ENCODE measurements around the gene USP49. TPM values are rescaled to one million over a fixed set of nuclear protein-coding genes. Genes with fewer than 3 reads are reported as not detected.

Gene USP49
- total and polyA plus RNA-seq, 2 donors, result 1.1 to 3.0 TPM

GRCh38 chr6:41939176-41939847 is 44.1 kb upstream of the USP49 start:
- WGBS, result 7% methylated on average over 11 of the region's 11 CpGs
- no peaks in the 10 kb centered on the region for H3K9me3 ChIP-seq (ENCODE audit: control insufficient read depth in 2 of 2, insufficient read depth in 1 of 2, low read length in 1 of 2)

GRCh38 chr6:41938590-41939175 is 43.5 kb upstream of the USP49 start:
- H3K36me3 ChIP-seq (ENCODE audit: control insufficient read depth in 2 of 2, insufficient read depth in 2 of 2, low read length in 1 of 2), result peaks cover 64 to 68% of the 10 kb centered on the region in 2 donors
- no peaks in the 10 kb centered on the region for H3K9me3 ChIP-seq (ENCODE audit: control insufficient read depth in 2 of 2, insufficient read depth in 1 of 2, low read length in 1 of 2)
- peak overlapping the region; percentile 62 to 93 for H3K27ac ChIP-seq (ENCODE audit: low read depth in 1 of 2, low read length in 1 of 2)
- H3K27me3 ChIP-seq (ENCODE audit: control insufficient read depth in 2 of 2, insufficient read depth in 1 of 2, low read length in 1 of 2), result no peaks in the 10 kb centered on the region
- peak in 1 of 9 donors; percentile 29 for DNase-seq (ENCODE audit: low read depth in 6 of 9, low spot score in 9 of 9)
- H3K4me3 ChIP-seq (ENCODE audit: low read length in 2 of 2), result peak overlapping the region; percentile 62 to 99
- H3K4me1 ChIP-seq (ENCODE audit: control insufficient read depth in 2 of 2, insufficient read depth in 2 of 2, low read length in 2 of 2), result peaks cover 54 to 74% of the 10 kb centered on the region in 2 donors
- WGBS, result 37% methylated on average over 5 of the region's 5 CpGs

More at GRCh38 chr6:41939176-41939847, 44.1 kb upstream of the USP49 start:
- peak in 3 of 9 donors; percentile 32 to 60 (median 38) for DNase-seq (ENCODE audit: low read depth in 6 of 9, low spot score in 9 of 9)
- H3K27me3 ChIP-seq (ENCODE audit: control insufficient read depth in 2 of 2, insufficient read depth in 1 of 2, low read length in 1 of 2), result no peaks in the 10 kb centered on the region
- peak overlapping the region; percentile 78 to 93 for H3K27ac ChIP-seq (ENCODE audit: low read depth in 1 of 2, low read length in 1 of 2)
- peak overlapping the region; percentile 62 to 99 for H3K4me3 ChIP-seq (ENCODE audit: low read length in 2 of 2)
- peaks cover 54 to 73% of the 10 kb centered on the region in 2 donors for H3K4me1 ChIP-seq (ENCODE audit: control insufficient read depth in 2 of 2, insufficient read depth in 2 of 2, low read length in 2 of 2)
- peaks cover 59 to 61% of the 10 kb centered on the region in 2 donors for H3K36me3 ChIP-seq (ENCODE audit: control insufficient read depth in 2 of 2, insufficient read depth in 2 of 2, low read length in 1 of 2)

- Histone ChIP-seq H3K36me3 (ENCODE audit: control insufficient read depth in 2 of 2, insufficient read depth in 2 of 2, low read length in 1 of 2) (peaks cover 68 to 74% of the 10 kb centered on the region in 2 donors), H3K4me3 (ENCODE audit: low read length in 2 of 2) (peak overlapping the region; percentile 62 to 99), H3K9me3 (ENCODE audit: control insufficient read depth in 2 of 2, insufficient read depth in 1 of 2, low read length in 1 of 2) (no peaks in the 10 kb centered on the region), H3K27me3 (ENCODE audit: control insufficient read depth in 2 of 2, insufficient read depth in 1 of 2, low read length in 1 of 2) (no peaks in the 10 kb centered on the region), H3K27ac (ENCODE audit: low read depth in 1 of 2, low read length in 1 of 2) (peak overlapping the region; percentile 62 to 93), H3K4me1 (ENCODE audit: control insufficient read depth in 2 of 2, insufficient read depth in 2 of 2, low read length in 2 of 2) (peaks cover 54 to 74% of the 10 kb centered on the region in 2 donors)
- peak in 4 of 9 donors; percentile 26 to 75 (median 40) for DNase-seq (ENCODE audit: low read depth in 6 of 9, low spot score in 9 of 9)
- WGBS, result 7% methylated on average over 4 of the region's 4 CpGs
Measured at GRCh38 chr6:41937861-41938574, 42.8 kb upstream of the USP49 start.

- Histone ChIP-seq H3K27ac (ENCODE audit: low read depth in 1 of 2, low read length in 1 of 2) (peak overlapping the region in 1 of 2 donors; percentile 93), H3K36me3 (ENCODE audit: control insufficient read depth in 2 of 2, insufficient read depth in 2 of 2, low read length in 1 of 2) (peaks cover 74 to 80% of the 10 kb centered on the region in 2 donors), H3K4me3 (ENCODE audit: low read length in 2 of 2) (peak overlapping the region; percentile 8 to 99), H3K4me1 (ENCODE audit: control insufficient read depth in 2 of 2, insufficient read depth in 2 of 2, low read length in 2 of 2) (peaks cover 52 to 72% of the 10 kb centered on the region in 2 donors), H3K9me3 (ENCODE audit: control insufficient read depth in 2 of 2, insufficient read depth in 1 of 2, low read length in 1 of 2) (no peaks in the 10 kb centered on the region), H3K27me3 (ENCODE audit: control insufficient read depth in 2 of 2, insufficient read depth in 1 of 2, low read length in 1 of 2) (no peaks in the 10 kb centered on the region)
- no peak for DNase-seq (ENCODE audit: low read depth in 6 of 9, low spot score in 9 of 9)
- 58% methylated on average over 2 of the region's 2 CpGs for WGBS
Measured at GRCh38 chr6:41937472-41937860, 42.3 kb upstream of the USP49 start.

GRCh38 chr6:41936073-41936837 is 41.1 kb upstream of the USP49 start:
- WGBS, result 33% methylated on average over 10 of the region's 10 CpGs
- DNase-seq (ENCODE audit: low read depth in 6 of 9, low spot score in 9 of 9), result peak in 6 of 9 donors; percentile 65 to 88 (median 74)
- H3K27me3 ChIP-seq (ENCODE audit: control insufficient read depth in 2 of 2, insufficient read depth in 1 of 2, low read length in 1 of 2), result no peaks in the 10 kb centered on the region
- no peaks in the 10 kb centered on the region for H3K9me3 ChIP-seq (ENCODE audit: control insufficient read depth in 2 of 2, insufficient read depth in 1 of 2, low read length in 1 of 2)
- peak overlapping the region; percentile 53 to 93 for H3K27ac ChIP-seq (ENCODE audit: low read depth in 1 of 2, low read length in 1 of 2)
- peak overlapping the region; percentile 11 to 99 for H3K4me3 ChIP-seq (ENCODE audit: low read length in 2 of 2)
- peaks cover 49 to 65% of the 10 kb centered on the region in 2 donors for H3K4me1 ChIP-seq (ENCODE audit: control insufficient read depth in 2 of 2, insufficient read depth in 2 of 2, low read length in 2 of 2)
- H3K36me3 ChIP-seq (ENCODE audit: control insufficient read depth in 2 of 2, insufficient read depth in 2 of 2, low read length in 1 of 2), result peaks cover 86 to 92% of the 10 kb centered on the region in 2 donors

- Histone ChIP-seq H3K36me3 (ENCODE audit: control insufficient read depth in 2 of 2, insufficient read depth in 2 of 2, low read length in 1 of 2) (peaks cover 87 to 98% of the 10 kb centered on the region in 2 donors), H3K27ac (ENCODE audit: low read depth in 1 of 2, low read length in 1 of 2) (peak overlapping the region; percentile 53 to 93), H3K27me3 (ENCODE audit: control insufficient read depth in 2 of 2, insufficient read depth in 1 of 2, low read length in 1 of 2) (no peaks in the 10 kb centered on the region), H3K4me3 (ENCODE audit: low read length in 2 of 2) (peak overlapping the region in 1 of 2 donors; percentile 99), H3K4me1 (ENCODE audit: control insufficient read depth in 2 of 2, insufficient read depth in 2 of 2, low read length in 2 of 2) (peaks cover 49 to 64% of the 10 kb centered on the region in 2 donors), H3K9me3 (ENCODE audit: control insufficient read depth in 2 of 2, insufficient read depth in 1 of 2, low read length in 1 of 2) (no peaks in the 10 kb centered on the region)
- 35% methylated on average over 8 of the region's 8 CpGs for WGBS
- no peak for DNase-seq (ENCODE audit: low read depth in 6 of 9, low spot score in 9 of 9)
Measured at GRCh38 chr6:41935685-41936072, 40.5 kb upstream of the USP49 start.

GRCh38 chr6:41935193-41935574 is 40.0 kb upstream of the USP49 start:
- DNase-seq (ENCODE audit: low read depth in 6 of 9, low spot score in 9 of 9), result peak in 2 of 9 donors; percentile 26 to 55
- peaks cover 46 to 59% of the 10 kb centered on the region in 2 donors for H3K4me1 ChIP-seq (ENCODE audit: control insufficient read depth in 2 of 2, insufficient read depth in 2 of 2, low read length in 2 of 2)
- H3K4me3 ChIP-seq (ENCODE audit: low read length in 2 of 2), result peak overlapping the region in 1 of 2 donors; percentile 99
- H3K27ac ChIP-seq (ENCODE audit: low read depth in 1 of 2, low read length in 1 of 2), result peak overlapping the region; percentile 50 to 93
- no peaks in the 10 kb centered on the region for H3K9me3 ChIP-seq (ENCODE audit: control insufficient read depth in 2 of 2, insufficient read depth in 1 of 2, low read length in 1 of 2)
- H3K27me3 ChIP-seq (ENCODE audit: control insufficient read depth in 2 of 2, insufficient read depth in 1 of 2, low read length in 1 of 2), result no peaks in the 10 kb centered on the region
- peaks cover 89 to 100% of the 10 kb centered on the region in 2 donors for H3K36me3 ChIP-seq (ENCODE audit: control insufficient read depth in 2 of 2, insufficient read depth in 2 of 2, low read length in 1 of 2)
- 10% methylated on average over 1 of the region's 1 CpG for WGBS

GRCh38 chr6:41934278-41935192 is 39.4 kb upstream of the USP49 start:
- no peak for DNase-seq (ENCODE audit: low read depth in 6 of 9, low spot score in 9 of 9)
- 94% methylated on average over 7 of the region's 7 CpGs for WGBS

More at GRCh38 chr6:41934278-41935192, 39.4 kb upstream of the USP49 start:
- Histone ChIP-seq H3K36me3 (ENCODE audit: control insufficient read depth in 2 of 2, insufficient read depth in 2 of 2, low read length in 1 of 2) (peaks cover 89 to 100% of the 10 kb centered on the region in 2 donors), H3K4me1 (ENCODE audit: control insufficient read depth in 2 of 2, insufficient read depth in 2 of 2, low read length in 2 of 2) (peaks cover 39 to 53% of the 10 kb centered on the region in 2 donors), H3K27me3 (ENCODE audit: control insufficient read depth in 2 of 2, insufficient read depth in 1 of 2, low read length in 1 of 2) (no peaks in the 10 kb centered on the region), H3K27ac (ENCODE audit: low read depth in 1 of 2, low read length in 1 of 2) (peak overlapping the region; percentile 50 to 93), H3K4me3 (ENCODE audit: low read length in 2 of 2) (no peak overlapping the region), H3K9me3 (ENCODE audit: control insufficient read depth in 2 of 2, insufficient read depth in 1 of 2, low read length in 1 of 2) (no peaks in the 10 kb centered on the region)
